SK-N-MC (cell line): ENCODE results near the gene DMBX1.

Source experiments
- EZH2 ChIP-seq: fragments of 200-600 bp; sonication (generic); IDR thresholded peaks from one replicate; pipeline ENCODE4 v1.6.1; 2017; ENCODE audit warnings: antibody characterized with exemption
- FOXP2 ChIP-seq: optimal IDR thresholded peaks from 2 replicates; pipeline ENCODE3; 2011; ENCODE audit warnings: mild to moderate bottlenecking, moderate library complexity; ENCODE audit not compliant: insufficient read depth; ENCODE audit errors: extremely low read length, control extremely low read depth
- POLR2AphosphoS5 ChIP-seq: IDR thresholded peaks from 2 replicates; pipeline ENCODE4 v1.6.1; 2012; ENCODE audit warnings: mild to moderate bottlenecking, low read depth, low read length, borderline replicate concordance

GRCh38 chr1:46461809-46462448 is 27.7 kb upstream of the DMBX1 start:
- TF ChIP-seq POLR2AphosphoS5 (no peak), EZH2 (no peak), FOXP2 (no peak)
